ENCODE data around the gene SSTR4. TPM values are rescaled to one million over a fixed set of nuclear protein-coding genes. Genes with fewer than 3 reads are reported as not detected.
"Not testable (repeated sequence)": the region's sequence is repeated elsewhere in the genome, so short reads cannot be mapped to it uniquely, and the experiment has no call there.

SSTR4 gene
- total and polyA plus RNA-seq, 2 donors (not counting 1 experiment from before 2014, with no cell fraction given) = not detected

DNA sequence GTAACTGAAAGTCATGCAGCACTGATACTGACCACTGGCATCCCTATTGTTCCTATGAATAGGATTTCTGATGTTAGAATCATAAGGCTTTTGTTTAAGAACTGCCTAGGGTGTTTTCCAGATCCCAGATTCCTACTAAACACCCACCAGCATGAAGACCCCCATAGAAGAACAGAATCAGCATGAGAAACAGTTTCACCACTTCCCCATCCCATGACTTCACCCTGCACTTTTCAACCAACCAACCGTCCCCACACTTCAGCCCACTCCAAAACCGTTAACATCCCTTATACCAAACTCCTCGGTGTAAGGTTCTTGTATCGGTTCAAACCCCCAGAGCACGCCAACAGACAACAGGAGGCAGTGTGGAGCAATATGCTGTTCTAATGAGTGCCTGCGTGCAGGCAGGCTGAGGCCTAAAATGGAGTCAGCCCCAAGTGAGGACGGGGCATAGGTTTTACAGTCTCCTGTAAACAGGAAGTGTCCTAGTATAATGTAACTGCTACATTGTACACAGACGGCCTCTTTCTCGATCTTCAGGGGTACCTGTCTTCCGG lies 11.4 kb upstream of the SSTR4 start:
- no peaks in the 10 kb centered on the region for H3K27me3 ChIP-seq (ENCODE audit: control insufficient read depth, insufficient read depth, low read length)
- DNase-seq (ENCODE audit: low read depth in 2 of 2) = no peak
- H4K20me1 ChIP-seq (ENCODE audit: control insufficient read depth, extremely low read depth, insufficient read depth, low read length) = no peaks in the 10 kb centered on the region
- no peak overlapping the region for H2AFZ ChIP-seq (ENCODE audit: low read length)
- no peak overlapping the region for H3K27ac ChIP-seq (ENCODE audit: insufficient read depth, low read length)
- no peak for TF ChIP-seq EZH2 (IDR thresholded peaks at IDR 0.05; ENCODE audit: low read length, missing control alignments)
- TF ChIP-seq, protein P1, sequence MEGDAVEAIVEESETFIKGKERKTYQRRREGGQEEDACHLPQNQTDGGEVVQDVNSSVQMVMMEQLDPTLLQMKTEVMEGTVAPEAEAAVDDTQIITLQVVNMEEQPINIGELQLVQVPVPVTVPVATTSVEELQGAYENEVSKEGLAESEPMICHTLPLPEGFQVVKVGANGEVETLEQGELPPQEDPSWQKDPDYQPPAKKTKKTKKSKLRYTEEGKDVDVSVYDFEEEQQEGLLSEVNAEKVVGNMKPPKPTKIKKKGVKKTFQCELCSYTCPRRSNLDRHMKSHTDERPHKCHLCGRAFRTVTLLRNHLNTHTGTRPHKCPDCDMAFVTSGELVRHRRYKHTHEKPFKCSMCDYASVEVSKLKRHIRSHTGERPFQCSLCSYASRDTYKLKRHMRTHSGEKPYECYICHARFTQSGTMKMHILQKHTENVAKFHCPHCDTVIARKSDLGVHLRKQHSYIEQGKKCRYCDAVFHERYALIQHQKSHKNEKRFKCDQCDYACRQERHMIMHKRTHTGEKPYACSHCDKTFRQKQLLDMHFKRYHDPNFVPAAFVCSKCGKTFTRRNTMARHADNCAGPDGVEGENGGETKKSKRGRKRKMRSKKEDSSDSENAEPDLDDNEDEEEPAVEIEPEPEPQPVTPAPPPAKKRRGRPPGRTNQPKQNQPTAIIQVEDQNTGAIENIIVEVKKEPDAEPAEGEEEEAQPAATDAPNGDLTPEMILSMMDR (conservative IDR thresholded peaks at IDR 0.05 in 1 of 2, IDR thresholded peaks at IDR 0.05 in 1 of 2; ENCODE audit: low read depth in 1 of 2, low read length in 2 of 2) = no peak
- no peaks in the 10 kb centered on the region for H3K4me1 ChIP-seq (ENCODE audit: control insufficient read depth, extremely low read depth, insufficient read depth, low read length)
- H3K9ac ChIP-seq (ENCODE audit: insufficient read depth, low read length) = no peak overlapping the region
- no peaks in the 10 kb centered on the region for H3K9me3 ChIP-seq (ENCODE audit: control insufficient read depth, insufficient read depth, low read depth, low read length)
- H3K4me3 ChIP-seq (replicated peaks in 1 of 4; ENCODE audit: control extremely low read depth in 1 of 4, insufficient read depth in 1 of 4, low read depth in 3 of 4, low read length in 4 of 4) = no peak overlapping the region
- H3K4me2 ChIP-seq (ENCODE audit: extremely low read depth, insufficient read depth, low read length) = no peak overlapping the region
- no peaks in the 10 kb centered on the region for H3K79me2 ChIP-seq (ENCODE audit: control insufficient read depth, insufficient read depth, low read length)
- H3K36me3 ChIP-seq (ENCODE audit: control insufficient read depth, insufficient read depth, low read length) = no peaks in the 10 kb centered on the region

DNA sequence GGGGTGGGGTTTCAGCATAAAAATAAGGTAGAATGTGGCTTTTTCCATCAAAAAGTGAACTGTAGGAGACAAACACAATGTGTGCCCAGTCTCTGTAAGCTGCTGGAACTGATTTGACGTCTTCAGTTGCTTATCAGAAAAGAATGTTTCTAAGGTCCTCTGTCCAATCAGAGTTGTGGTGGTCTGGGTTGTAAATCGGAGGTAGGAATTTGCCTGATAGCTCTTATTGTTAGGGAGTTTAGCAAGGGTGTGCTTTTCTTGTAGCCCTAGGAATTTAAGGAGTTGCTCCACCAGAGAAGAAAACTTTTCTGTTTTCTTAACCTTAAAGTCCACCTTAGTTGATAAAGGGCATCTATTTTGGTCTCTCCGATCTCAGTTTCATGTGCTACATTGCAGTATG lies 10.4 kb upstream of the SSTR4 start:
- Histone ChIP-seq H3K27ac (ENCODE audit: insufficient read depth, low read length) (no peak overlapping the region), H3K79me2 (ENCODE audit: control insufficient read depth, insufficient read depth, low read length) (no peaks in the 10 kb centered on the region), H3K27me3 (ENCODE audit: control insufficient read depth, insufficient read depth, low read length) (no peaks in the 10 kb centered on the region), H2AFZ (ENCODE audit: low read length) (no peak overlapping the region), H4K20me1 (ENCODE audit: control insufficient read depth, extremely low read depth, insufficient read depth, low read length) (no peaks in the 10 kb centered on the region), H3K4me1 (ENCODE audit: control insufficient read depth, extremely low read depth, insufficient read depth, low read length) (no peaks in the 10 kb centered on the region), H3K36me3 (ENCODE audit: control insufficient read depth, insufficient read depth, low read length) (no peaks in the 10 kb centered on the region), H3K9me3 (ENCODE audit: control insufficient read depth, insufficient read depth, low read depth, low read length) (no peaks in the 10 kb centered on the region), H3K4me2 (ENCODE audit: extremely low read depth, insufficient read depth, low read length) (no peak overlapping the region), H3K4me3 (replicated peaks in 1 of 4; ENCODE audit: control extremely low read depth in 1 of 4, insufficient read depth in 1 of 4, low read depth in 3 of 4, low read length in 4 of 4) (no peak overlapping the region), H3K9ac (ENCODE audit: insufficient read depth, low read length) (no peak overlapping the region)
- TF ChIP-seq, protein P1 (conservative IDR thresholded peaks at IDR 0.05 in 1 of 2, IDR thresholded peaks at IDR 0.05 in 1 of 2; ENCODE audit: low read depth in 1 of 2, low read length in 2 of 2) = no peak
- TF ChIP-seq EZH2 (IDR thresholded peaks at IDR 0.05; ENCODE audit: low read length, missing control alignments) = no peak
- peak in 1 of 2 donors; percentile 31 for DNase-seq (ENCODE audit: low read depth in 2 of 2)

DNA sequence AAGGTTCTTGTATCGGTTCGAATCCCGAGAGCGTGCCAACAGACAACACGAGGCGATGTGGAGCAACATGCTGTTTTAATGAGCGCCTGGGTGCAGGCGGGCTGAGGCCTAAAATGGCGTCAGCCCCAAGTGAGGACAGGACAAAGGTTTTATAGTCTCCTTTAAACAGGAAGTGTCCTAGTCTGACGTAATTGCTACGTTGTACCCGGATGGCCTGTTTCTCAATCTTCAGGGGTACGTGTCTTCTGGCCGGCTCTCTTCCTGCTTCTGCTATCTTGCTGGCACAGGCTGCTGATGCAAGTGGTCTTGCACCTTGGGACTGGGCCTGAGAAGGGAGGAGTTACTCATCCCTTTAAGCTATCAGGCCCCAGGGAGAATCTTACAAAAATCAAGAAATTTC lies 9.6 kb upstream of the SSTR4 start:
- H4K20me1 ChIP-seq (ENCODE audit: control insufficient read depth, extremely low read depth, insufficient read depth, low read length); DNase-seq (ENCODE audit: low read depth in 2 of 2); H3K27ac ChIP-seq (ENCODE audit: insufficient read depth, low read length); H2AFZ ChIP-seq (ENCODE audit: low read length); H3K36me3 ChIP-seq (ENCODE audit: control insufficient read depth, insufficient read depth, low read length); H3K79me2 ChIP-seq (ENCODE audit: control insufficient read depth, insufficient read depth, low read length); H3K9ac ChIP-seq (ENCODE audit: insufficient read depth, low read length); H3K4me3 ChIP-seq (replicated peaks in 1 of 4; ENCODE audit: control extremely low read depth in 1 of 4, insufficient read depth in 1 of 4, low read depth in 3 of 4, low read length in 4 of 4); H3K9me3 ChIP-seq (ENCODE audit: control insufficient read depth, insufficient read depth, low read depth, low read length); H3K4me2 ChIP-seq (ENCODE audit: extremely low read depth, insufficient read depth, low read length); H3K4me1 ChIP-seq (ENCODE audit: control insufficient read depth, extremely low read depth, insufficient read depth, low read length); H3K27me3 ChIP-seq (ENCODE audit: control insufficient read depth, insufficient read depth, low read length): not testable (repeated sequence)
